HepG2 (cell line): ENCODE measurements around the gene WHAMM. TPM values are rescaled to one million over a fixed set of nuclear protein-coding genes. Genes with fewer than 3 reads are reported as not detected.
A peak's percentile ranks its signal among the peaks of the same experiment; 100 is the strongest.

Source experiments
- ATAC-seq: fragments of 200-7000 bp; cut with Tn5 transposase; 3 replicates; pipeline ENCODE4 v1.9.1; 2020; ENCODE audit warnings: mild to moderate bottlenecking, moderate library complexity
- BruUV-seq: library from RNA; stranded (reverse); fragments of 400-500 nt; replicated peaks from 2 replicates; lab custom pipeline; 2021; lab: Mats Ljungman, UMichigan
- CTCF ChIA-PET: fragments of 300-600 bp; formaldehyde crosslinking; extraction: SDS; loops from one replicate; lab custom pipeline; 2021; ENCODE audit warnings: low total read pairs, inconsistent platforms, low intra/inter-chr PET ratio; lab: Yijun Ruan, JAX
- POLR2A ChIA-PET: fragments of 350-600 bp; sonication (Branson Sonifier 250); formaldehyde crosslinking; loops from one replicate; lab custom pipeline; 2020; ENCODE audit warnings: antibody characterized with exemption, inconsistent platforms; lab: Yijun Ruan, JAX
- DNase-seq: peaks from one replicate; pipeline ENCODE4 v3.0.0-alpha.2; 2015; ENCODE audit warnings: low spot score
- FAIRE-seq: peaks from 3 replicates; lab custom pipeline; 2011; peaks lifted over from hg19 to GRCh38; lab: Jason Lieb, UNC
- H2AFZ ChIP-seq: one replicate; pipeline ENCODE4 v1.6.1; 2011; ENCODE audit warnings: low read length, inconsistent platforms
- H3K27ac ChIP-seq: fragments of 300-600 bp; 3 replicates; pipeline ENCODE4 v1.8.0; 2011; ENCODE audit warnings: mixed run types, mild to moderate bottlenecking, mixed read lengths, low read length, inconsistent platforms; ENCODE audit not compliant: insufficient read depth; ENCODE audit errors: extremely low read length
- H3K27me3 ChIP-seq, 2 experiments: fragments of 200-600 bp in 1 of 2; 2 replicates in 1 of 2; 3 replicates in 1 of 2; pipeline versions ENCODE4 v1.6.0 to v1.8.0; 2011; ENCODE audit warnings: low read length in 2 of 2, mild to moderate bottlenecking in 2 of 2, moderate library complexity in 2 of 2, inconsistent platforms in 1 of 2; ENCODE audit not compliant: insufficient read depth in 2 of 2, control insufficient read depth in 1 of 2
- H3K36me3 ChIP-seq, 2 experiments: fragments of 200-600 bp in 1 of 2; replicated peaks in 1 of 2; 2 replicates in 1 of 2; 3 replicates in 1 of 2; pipeline versions ENCODE4 v1.5.1 to v1.8.0; 2011; ENCODE audit warnings: low read length in 2 of 2, inconsistent platforms in 1 of 2; ENCODE audit not compliant: insufficient read depth in 2 of 2, control insufficient read depth in 1 of 2
- H3K4me1 ChIP-seq: 2 replicates; pipeline ENCODE4 v1.5.1; 2012; ENCODE audit warnings: low read length, inconsistent platforms; ENCODE audit not compliant: insufficient read depth
- H3K4me2 ChIP-seq: 2 replicates; pipeline ENCODE4 v1.6.0; 2011; ENCODE audit warnings: low read depth, low read length, inconsistent platforms
- H3K4me3 ChIP-seq, 3 experiments: fragments of 200-600 bp in 1 of 3; sonication (generic), shearing (Covaris generic) in 1 of 3; replicated peaks in 1 of 3; 2 replicates each; pipeline ENCODE4 v1.5.1; 2011 to 2016; ENCODE audit warnings: low read length in 3 of 3, inconsistent platforms in 2 of 3, low read depth in 2 of 3, mild to moderate bottlenecking in 2 of 3, control low read depth in 1 of 3, mixed read lengths in 1 of 3; ENCODE audit not compliant: insufficient read depth in 1 of 3
- H3K79me2 ChIP-seq: one replicate; pipeline ENCODE4 v1.6.1; 2011; ENCODE audit warnings: low read length, inconsistent platforms; ENCODE audit not compliant: insufficient read depth
- H3K9ac ChIP-seq: 2 replicates; pipeline ENCODE4 v1.6.0; 2011; ENCODE audit warnings: mild to moderate bottlenecking, low read depth, low read length, inconsistent platforms; ENCODE audit not compliant: insufficient read depth
- H3K9me3 ChIP-seq: 2 replicates; pipeline ENCODE4 v1.5.1; 2012; ENCODE audit warnings: mild to moderate bottlenecking, low read length
- H4K20me1 ChIP-seq: 2 replicates; pipeline ENCODE4 v1.6.0; 2011; ENCODE audit warnings: inconsistent platforms, mild to moderate bottlenecking, low read length, moderate library complexity; ENCODE audit not compliant: insufficient read depth
- AGO2 ChIP-seq: fragments of 200-400 bp; formaldehyde crosslinking; optimal IDR thresholded peaks from 2 replicates; pipeline ENCODE3; 2017; ENCODE audit warnings: mild to moderate bottlenecking, low read depth, low read length, moderate library complexity
- BHLHE40 ChIP-seq: IDR thresholded peaks from 2 replicates; pipeline ENCODE4 v1.6.1; 2011; ENCODE audit warnings: low read length, improper control_type of control experiment
- CBX2 ChIP-seq, 2 experiments: fragments of 200-600 bp in 1 of 2; sonication (generic); formaldehyde crosslinking in 1 of 2; IDR thresholded peaks; 2 replicates each; pipeline versions ENCODE4 v1.7.0 to v1.8.1; 2018 to 2022; ENCODE audit warnings: low read depth in 2 of 2, low read length in 1 of 2, mild to moderate bottlenecking in 1 of 2, missing genetic modification reagents in 1 of 2
- FOXK2 ChIP-seq: fragments of 450-650 bp; IDR thresholded peaks from 2 replicates; pipeline ENCODE4 v1.6.1; 2016
- HNRNPH1 ChIP-seq: fragments of 200-400 bp; formaldehyde crosslinking; optimal IDR thresholded peaks from 2 replicates; pipeline ENCODE3; 2017; ENCODE audit warnings: mild to moderate bottlenecking, low read depth, low read length
- KDM3A ChIP-seq: IDR thresholded peaks from 2 replicates; pipeline ENCODE4 v1.6.1; 2018; ENCODE audit warnings: low read depth, missing compliant biosample characterization
- RBFOX2 ChIP-seq: fragments of 200-400 bp; formaldehyde crosslinking; IDR thresholded peaks from 2 replicates; pipeline ENCODE4 v1.6.1; 2017; ENCODE audit warnings: low read depth, mild to moderate bottlenecking, low read length
- RCOR2 ChIP-seq: IDR thresholded peaks from 2 replicates; pipeline ENCODE4 v1.6.1; 2016; ENCODE audit warnings: missing biosample characterization, missing genetic modification reagents
- ZNF230 ChIP-seq: sonication (generic); formaldehyde crosslinking; IDR thresholded peaks from 2 replicates; pipeline ENCODE4 v1.4.0; 2020; ENCODE audit warnings: mild to moderate bottlenecking, missing genetic modification reagents
- ZNF3 ChIP-seq: IDR thresholded peaks from 2 replicates; pipeline ENCODE4 v1.7.0; 2017; ENCODE audit warnings: inconsistent platforms
- ZNF33A ChIP-seq: sonication (generic); formaldehyde crosslinking; IDR thresholded peaks from 2 replicates; pipeline ENCODE4 v1.5.1; 2020; ENCODE audit warnings: missing genetic modification reagents, mild to moderate bottlenecking, moderate library complexity, borderline replicate concordance
- ZNF446 ChIP-seq: sonication (generic); formaldehyde crosslinking; IDR thresholded peaks from 2 replicates; pipeline ENCODE4 v1.5.0; 2020; ENCODE audit warnings: mild to moderate bottlenecking, missing genetic modification reagents
- ZNF605 ChIP-seq: sonication (generic); formaldehyde crosslinking; IDR thresholded peaks from 2 replicates; pipeline ENCODE4 v1.8.0; 2022; ENCODE audit warnings: mild to moderate bottlenecking, missing genetic modification reagents
- WGBS: methylation state at CpG from one replicate; pipeline ENCODE4 v1.1.6; 2017; ENCODE audit warnings: low lambda C conversion rate; 5-methylcytosine and 5-hydroxymethylcytosine counted together
- in situ Hi-C: cut with HindIII; loops from 2 replicates; pipeline ENCODE4 v1.10.0; 2017; ENCODE audit warnings: low pct_unique_long_range_greater_than_20kb; ENCODE audit not compliant: extremely low pct_ligation_motif_present
- intact Hi-C: fragments of 100-400 bp; cut with micrococcal nuclease; formaldehyde crosslinking; loops from one replicate; pipeline ENCODE4 v1.10.0; 2022; ENCODE audit not compliant: unreplicated experiment
- polyA plus RNA-seq, 8 experiments: library from polyadenylated mRNA; depleted of rRNA in 3 of 8; stranded (reverse) in 7 of 8; unstranded in 1 of 8; fragments of >200 nt; fragmentation: Illumina TruSeq in 4 of 8; extraction: Trizol in 4 of 8; gene quantifications; 2 replicates each; pipeline versions ENCODE4 v1.2.1 to v1.2.3, GENCODE V29; 2011 to 2016; ENCODE audit warnings: low read depth in 4 of 8, missing spikeins in 1 of 8, mixed read lengths in 1 of 8; ENCODE audit not compliant: insufficient read depth in 1 of 8
- total RNA-seq, 5 experiments: library from RNA; depleted of rRNA; stranded (reverse); fragments of >200 nt; fragmentation: Illumina TruSeq; extraction: Trizol; gene quantifications; 2 replicates each; pipeline ENCODE4 v1.2.3, GENCODE V29; 2016; ENCODE audit warnings: low read depth in 1 of 5
- TF ChIP-seq, protein P1 (sequence below): sonication (generic); formaldehyde crosslinking; IDR thresholded peaks from 2 replicates; pipeline ENCODE4 v1.4.0; 2020; ENCODE audit warnings: missing genetic modification reagents

WHAMM gene
- total and polyA plus RNA-seq, 2 of the 13 experiments (the other 11 are each of a cell fraction or from before 2014, with no cell fraction given), result 2.9 to 3.0 TPM

GRCh38 chr15:82835391-82835917 lies 26.0 kb downstream of the WHAMM start:
- intact Hi-C loops (no loop called here), in situ Hi-C loops (no loop called here)
- Histone ChIP-seq H3K4me2 (no peak overlapping the region), H3K4me3 (no peak overlapping the region), H3K27me3 (no peaks in the 10 kb centered on the region), H3K4me1 (peaks cover 10% of the 10 kb centered on the region), H3K79me2 (no peaks in the 10 kb centered on the region), H3K27ac (no peak overlapping the region), H3K36me3 (peaks cover 8 to 47% of the 10 kb centered on the region in 2 experiments), H4K20me1 (no peaks in the 10 kb centered on the region), H3K9me3 (no peaks in the 10 kb centered on the region), H2AFZ (no peak overlapping the region), H3K9ac (no peak overlapping the region)
- TF ChIP-seq HNRNPH1, result no peak
- TF ChIP-seq AGO2, result peak; percentile 25
- TF ChIP-seq KDM3A (CRISPR knock-in tag), result no peak
- no peak for DNase-seq
- BruUV-seq, result no TSS peak
- ChIA-PET CTCF (no interaction called here), POLR2A (no interaction called here)
- FAIRE-seq, result no peak
- no peak for ATAC-seq
- 95% methylated on average over 5 of the region's 7 CpGs for WGBS

DNA sequence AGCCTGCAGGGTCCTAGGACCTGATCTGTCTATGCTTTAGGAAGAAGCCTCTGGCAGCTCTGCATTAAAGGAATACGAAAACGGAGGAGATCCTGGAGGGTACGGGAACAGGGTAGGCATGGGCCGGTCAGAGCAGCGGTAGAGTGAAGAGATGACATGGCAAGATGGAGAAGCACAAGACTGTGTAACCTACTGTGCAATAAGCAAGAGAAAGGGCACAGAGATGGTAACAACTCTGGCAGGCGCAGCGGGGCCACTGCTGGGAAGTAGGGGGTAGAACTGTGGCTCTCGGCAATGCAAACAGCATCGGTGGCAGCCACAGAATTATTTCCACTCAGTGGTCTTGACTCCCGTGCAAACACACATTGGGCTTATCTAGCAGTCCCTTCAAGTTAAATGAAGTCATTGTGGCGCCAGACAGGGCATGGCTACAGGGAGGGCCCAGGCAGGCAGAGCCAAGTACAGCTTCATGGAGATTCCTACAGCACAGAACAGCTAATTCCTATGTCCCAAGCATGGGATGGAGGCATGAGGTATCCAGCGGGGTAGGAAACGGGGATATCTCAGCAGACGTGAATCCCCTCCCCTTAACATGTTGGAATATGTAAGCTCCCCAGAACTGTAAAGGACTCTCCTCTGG lies 28.8 kb downstream of the WHAMM start:
- in situ Hi-C loops, result no loop called here
- peaks cover 5 to 20% of the 10 kb centered on the region in 2 experiments; a peak in 4 of 5 replicates for H3K36me3 ChIP-seq
- DNase-seq (no peak), ATAC-seq (peak; percentile 54), FAIRE-seq (no peak)
- H3K4me3 ChIP-seq, result no peak overlapping the region
- H3K79me2 ChIP-seq, result no peaks in the 10 kb centered on the region
- 95% methylated on average over 13 of the region's 14 CpGs for WGBS
- no peaks in the 10 kb centered on the region for H3K4me1 ChIP-seq
- no peak overlapping the region for H3K9ac ChIP-seq
- TF ChIP-seq ZNF3 (CRISPR knock-in tag) (no peak), ZNF230 (CRISPR knock-in tag) (no peak), ZNF605 (CRISPR knock-in tag) (no peak), RCOR2 (CRISPR knock-in tag) (no peak), BHLHE40 (no peak), CBX2 (IDR thresholded peaks at IDR 0.05; ENCODE audit: low read depth, low read length) (no peak), CBX2 (CRISPR knock-in tag; IDR thresholded peaks at IDR 0.05; ENCODE audit: low read depth) (no peak), HNRNPH1 (no peak), RBFOX2 (no peak), FOXK2 (no peak), ZNF33A (CRISPR knock-in tag) (no peak), ZNF446 (CRISPR knock-in tag) (no peak)
- TF ChIP-seq, protein P1, sequence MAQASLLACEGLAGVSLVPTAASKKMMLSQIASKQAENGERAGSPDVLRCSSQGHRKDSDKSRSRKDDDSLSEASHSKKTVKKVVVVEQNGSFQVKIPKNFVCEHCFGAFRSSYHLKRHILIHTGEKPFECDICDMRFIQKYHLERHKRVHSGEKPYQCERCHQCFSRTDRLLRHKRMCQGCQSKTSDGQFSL, result no peak
- intact Hi-C loops, result no loop called here
- no TSS peak for BruUV-seq
- ChIA-PET POLR2A (interaction anchor here (1.0 kb wide), 1 partner anchor 88 kb away, joined by 3 read pairs; no protein-coding TSS in a partner anchor), CTCF (no interaction called here)
- no peak overlapping the region for H3K4me2 ChIP-seq
- no peak overlapping the region for H2AFZ ChIP-seq
- no peaks in the 10 kb centered on the region for H3K9me3 ChIP-seq
- no peaks in the 10 kb centered on the region for H4K20me1 ChIP-seq
- no peaks in the 10 kb centered on the region for H3K27me3 ChIP-seq
- no peak overlapping the region for H3K27ac ChIP-seq
